Activated naive CD8-positive, alpha-beta T cell treated with anti-CD3 and anti-CD28 coated beads, Interleukin-2, amount 50 U/mL, for 24 hours (primary cell): Measurements from ENCODE around the gene POPDC2.
A peak's percentile ranks its signal among the peaks of the same experiment; 100 is the strongest.

Source experiments
- ATAC-seq: fragments of 150-1000 bp; cut with Tn5 transposase; one replicate; pipeline ENCODE4 v1.10.0; 2021
- DNase-seq: peaks from one replicate; pipeline ENCODE4 v3.0.0; 2021
- H3K27ac Mint-ChIP-seq: one replicate; pipeline ENCODE4 v1.8.0; 2021; ENCODE audit warnings: mild to moderate bottlenecking, mixed read lengths
- H3K27me3 Mint-ChIP-seq: one replicate; pipeline ENCODE4 v1.8.0; 2021; ENCODE audit warnings: mixed read lengths
- H3K36me3 Mint-ChIP-seq: one replicate; pipeline ENCODE4 v1.8.0; 2021; ENCODE audit warnings: low read depth, mixed read lengths
- H3K4me1 Mint-ChIP-seq: one replicate; pipeline ENCODE4 v1.8.0; 2021; ENCODE audit warnings: mixed read lengths
- H3K4me3 Mint-ChIP-seq: one replicate; pipeline ENCODE4 v1.8.0; 2021; ENCODE audit warnings: mild to moderate bottlenecking, moderate library complexity, mixed read lengths
- H3K9me3 Mint-ChIP-seq: one replicate; pipeline ENCODE4 v1.8.0; 2021; ENCODE audit warnings: mixed read lengths

POPDC2 gene

GRCh38 chr3:119624002-119624720, 36.2 kb downstream of the POPDC2 start:
- ATAC-seq = no peak

GRCh38 chr3:119620899-119621298, 39.5 kb downstream of the POPDC2 start:
- Mint-ChIP-seq H3K4me3 (no peak overlapping the region), H3K4me1 (no peaks in the 10 kb centered on the region), H3K36me3 (no peaks in the 10 kb centered on the region), H3K27ac (no peak overlapping the region), H3K27me3 (peaks cover 8% of the 10 kb centered on the region), H3K9me3 (no peaks in the 10 kb centered on the region)
- ATAC-seq = no peak
- no peak for DNase-seq

More at GRCh38 chr3:119624002-119624720, 36.2 kb downstream of the POPDC2 start:
- H3K4me1 Mint-ChIP-seq = peaks cover 28% of the 10 kb centered on the region
- no peak for DNase-seq
- no peak overlapping the region for H3K27ac Mint-ChIP-seq
- H3K9me3 Mint-ChIP-seq = no peaks in the 10 kb centered on the region
- H3K36me3 Mint-ChIP-seq = no peaks in the 10 kb centered on the region
- H3K4me3 Mint-ChIP-seq = no peak overlapping the region
- peaks cover 7% of the 10 kb centered on the region for H3K27me3 Mint-ChIP-seq

DNA sequence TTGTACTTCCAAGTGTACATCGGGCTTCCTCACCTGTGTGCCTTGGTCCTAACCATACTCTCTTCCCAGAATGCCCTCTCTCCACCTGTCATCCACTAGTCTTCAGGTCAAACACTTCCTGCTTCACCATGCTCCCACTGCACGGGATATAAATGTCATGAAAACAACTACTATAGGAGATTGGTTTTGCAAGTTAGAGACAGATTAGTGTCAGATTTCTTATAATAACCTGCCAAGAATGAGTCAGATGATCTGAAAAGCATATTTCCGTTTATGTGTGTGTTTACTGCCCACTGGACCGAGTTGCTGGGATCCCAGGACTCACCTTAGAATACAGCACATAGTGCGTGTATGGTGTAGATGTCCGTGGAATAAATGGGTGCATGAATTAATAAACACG, 41.3 kb downstream of the POPDC2 start:
- no peak overlapping the region for H3K4me3 Mint-ChIP-seq
- no peaks in the 10 kb centered on the region for H3K4me1 Mint-ChIP-seq
- H3K27me3 Mint-ChIP-seq = peaks cover 8% of the 10 kb centered on the region
- no peaks in the 10 kb centered on the region for H3K36me3 Mint-ChIP-seq
- ATAC-seq (no peak), DNase-seq (no peak)
- no peak overlapping the region for H3K27ac Mint-ChIP-seq
- no peaks in the 10 kb centered on the region for H3K9me3 Mint-ChIP-seq

DNA sequence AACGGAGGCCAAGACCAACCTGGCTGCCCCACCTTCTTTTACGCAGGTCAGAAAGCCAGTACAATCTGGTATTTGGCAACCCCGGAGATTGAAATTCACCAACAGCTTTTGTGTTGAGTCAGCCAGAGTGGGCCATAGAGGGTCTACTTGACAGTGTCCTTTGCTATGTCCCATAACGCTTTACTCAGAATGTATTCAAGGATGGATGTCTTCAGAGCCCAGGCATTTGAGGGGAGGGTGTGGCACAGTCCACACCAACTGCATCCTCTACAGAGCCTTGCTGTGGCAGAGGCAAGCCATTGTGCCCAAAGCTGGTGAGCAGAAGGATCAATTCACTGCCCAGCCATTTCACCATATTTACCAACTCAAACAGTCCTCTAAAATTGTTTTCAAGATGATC, 44.3 kb downstream of the POPDC2 start:
- ATAC-seq = no peak
- Mint-ChIP-seq H3K27ac (no peak overlapping the region), H3K36me3 (no peaks in the 10 kb centered on the region), H3K4me3 (no peak overlapping the region), H3K27me3 (peaks cover 17% of the 10 kb centered on the region), H3K4me1 (no peaks in the 10 kb centered on the region), H3K9me3 (no peaks in the 10 kb centered on the region)
- no peak for DNase-seq

DNA sequence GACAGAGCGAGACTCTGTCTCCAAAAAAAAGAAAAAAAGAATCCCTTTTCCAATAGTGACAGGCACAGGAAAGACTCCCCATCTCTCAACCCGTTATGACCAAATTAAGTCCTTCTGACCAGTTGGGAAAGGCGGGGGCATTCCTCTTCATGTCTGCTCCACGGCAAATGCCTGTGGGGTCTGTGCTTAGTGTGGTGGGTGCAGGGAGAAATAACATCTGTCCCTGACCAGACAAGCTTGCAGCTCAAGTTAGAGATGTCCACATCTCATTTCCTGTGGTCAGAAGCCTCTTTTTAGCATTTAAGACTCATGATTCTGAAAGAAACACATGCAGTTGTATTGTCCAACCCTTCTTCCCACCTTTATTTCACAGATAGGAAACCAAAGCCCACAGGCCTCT, 46.5 kb downstream of the POPDC2 start:
- Mint-ChIP-seq H3K9me3 (no peaks in the 10 kb centered on the region), H3K27me3 (peaks cover 28% of the 10 kb centered on the region)

DNA sequence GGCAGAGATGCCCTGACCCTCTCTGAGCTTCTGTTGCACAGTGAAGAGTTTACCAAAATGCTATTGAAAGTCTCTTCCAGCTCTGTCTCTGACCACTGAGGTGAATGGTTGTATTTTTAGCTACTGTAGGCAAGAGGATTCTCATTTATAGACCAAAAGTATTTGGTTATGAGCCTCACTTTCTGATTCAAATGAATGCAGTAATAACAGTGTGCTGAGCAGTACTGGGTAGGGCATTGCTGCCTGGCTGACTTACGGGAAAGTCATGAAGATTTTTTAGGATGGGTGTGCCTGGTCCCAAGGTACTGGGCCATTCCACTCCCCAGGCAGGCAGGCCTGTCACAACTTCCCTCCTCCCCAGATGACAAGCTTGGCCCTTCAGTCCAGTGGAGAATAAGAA, 47.2 kb downstream of the POPDC2 start:
- Mint-ChIP-seq H3K4me3 (no peak overlapping the region), H3K36me3 (no peaks in the 10 kb centered on the region), H3K4me1 (no peaks in the 10 kb centered on the region), H3K9me3 (no peaks in the 10 kb centered on the region), H3K27me3 (peaks cover 27% of the 10 kb centered on the region), H3K27ac (no peak overlapping the region)
- DNase-seq (no peak), ATAC-seq (no peak)

More for the DNA sequence above, 46.5 kb downstream of the POPDC2 start:
- DNase-seq = no peak
- Mint-ChIP-seq H3K36me3 (no peaks in the 10 kb centered on the region), H3K27ac (no peak overlapping the region), H3K4me3 (no peak overlapping the region), H3K4me1 (no peaks in the 10 kb centered on the region)
- no peak for ATAC-seq

DNA sequence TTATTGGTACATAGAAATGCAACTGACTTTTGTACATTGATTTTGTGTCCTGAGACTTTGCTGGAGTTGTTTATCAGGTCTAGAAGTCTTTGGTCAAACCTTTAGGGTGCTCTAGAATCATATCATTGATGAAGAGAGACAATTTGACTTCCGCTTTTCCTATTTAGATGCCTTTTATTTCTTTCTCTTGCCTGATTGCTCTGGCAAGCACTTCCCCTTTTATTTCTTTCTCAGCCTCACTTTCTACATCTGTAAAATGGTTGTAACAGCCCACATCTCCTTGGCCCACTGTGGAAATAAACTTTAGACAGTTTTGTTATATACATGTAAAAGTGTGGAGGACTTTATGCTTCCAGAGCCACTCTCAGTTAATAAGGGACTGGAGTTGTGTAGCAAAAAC, 48.7 kb downstream of the POPDC2 start:
- H3K4me3 Mint-ChIP-seq = no peak overlapping the region
- ATAC-seq = no peak
- no peaks in the 10 kb centered on the region for H3K9me3 Mint-ChIP-seq
- H3K36me3 Mint-ChIP-seq = no peaks in the 10 kb centered on the region
- no peak for DNase-seq
- no peaks in the 10 kb centered on the region for H3K4me1 Mint-ChIP-seq
- H3K27me3 Mint-ChIP-seq = peaks cover 27% of the 10 kb centered on the region
- H3K27ac Mint-ChIP-seq = no peak overlapping the region

DNA sequence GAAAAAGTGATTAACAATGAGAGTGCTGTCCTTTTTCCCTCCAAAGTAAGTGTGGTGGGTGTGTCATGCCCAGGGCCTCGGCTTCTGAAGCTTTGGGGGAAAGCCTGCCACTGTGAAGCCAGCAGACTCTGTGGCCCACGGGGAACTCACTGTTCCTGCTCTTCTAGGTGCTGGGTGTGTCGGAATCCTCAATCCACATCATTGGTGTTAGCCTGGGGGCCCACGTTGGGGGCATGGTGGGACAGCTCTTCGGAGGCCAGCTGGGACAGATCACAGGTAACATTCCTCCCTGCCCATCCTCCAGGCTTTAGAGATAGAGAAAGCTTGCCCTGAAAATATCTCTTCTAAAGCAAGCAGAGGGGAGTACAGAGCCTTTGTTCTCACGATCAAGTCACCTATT, 51.1 kb downstream of the POPDC2 start:
- H3K4me1 Mint-ChIP-seq = peaks cover 7% of the 10 kb centered on the region
- no peak overlapping the region for H3K27ac Mint-ChIP-seq
- peaks cover 27% of the 10 kb centered on the region for H3K27me3 Mint-ChIP-seq
- ATAC-seq (no peak), DNase-seq (no peak)
- H3K4me3 Mint-ChIP-seq = no peak overlapping the region
- no peaks in the 10 kb centered on the region for H3K9me3 Mint-ChIP-seq
- no peaks in the 10 kb centered on the region for H3K36me3 Mint-ChIP-seq

DNA sequence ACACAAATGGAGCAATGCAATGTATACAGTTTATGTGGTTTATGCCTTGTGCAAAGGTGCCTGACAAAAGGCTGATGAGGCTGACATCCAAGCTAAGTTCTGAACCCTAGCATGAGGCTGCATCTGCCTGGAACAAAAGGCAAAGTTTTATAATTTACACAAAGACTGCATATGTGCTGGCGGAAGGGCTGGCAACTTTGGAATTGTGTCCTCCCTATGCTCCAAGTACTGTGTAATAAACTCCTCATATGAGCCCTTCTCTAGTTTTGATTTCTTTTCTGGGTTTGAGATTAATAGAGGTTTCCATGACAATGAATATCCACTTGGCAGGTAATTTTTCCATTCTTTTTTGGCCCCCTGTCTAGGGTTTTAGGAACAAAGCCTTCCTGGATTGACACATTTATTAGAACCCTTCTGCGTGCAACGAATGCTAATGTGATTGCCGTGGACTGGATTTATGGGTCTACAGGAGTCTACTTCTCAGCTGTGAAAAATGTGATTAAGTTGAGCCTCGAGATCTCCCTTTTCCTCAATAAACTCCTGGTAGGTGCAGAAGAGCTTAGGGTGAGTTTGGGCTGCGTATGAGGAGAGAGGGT, 51.9 kb downstream of the POPDC2 start:
- DNase-seq (no peak), ATAC-seq (no peak)
- Mint-ChIP-seq H3K4me1 (peaks cover 8% of the 10 kb centered on the region), H3K27ac (no peak overlapping the region), H3K36me3 (no peaks in the 10 kb centered on the region), H3K27me3 (peaks cover 27% of the 10 kb centered on the region), H3K4me3 (no peak overlapping the region), H3K9me3 (no peaks in the 10 kb centered on the region)

- H3K27me3 Mint-ChIP-seq = peaks cover 11% of the 10 kb centered on the region
- H3K36me3 Mint-ChIP-seq = no peaks in the 10 kb centered on the region
- no peak overlapping the region for H3K4me3 Mint-ChIP-seq
- peaks cover 26% of the 10 kb centered on the region for H3K4me1 Mint-ChIP-seq
- no peak overlapping the region for H3K27ac Mint-ChIP-seq
- H3K9me3 Mint-ChIP-seq = no peaks in the 10 kb centered on the region
- ATAC-seq = peak; percentile 74
- no peak for DNase-seq
These were observed 55.5 kb downstream of the POPDC2 start for GRCh38 chr3:119604878-119605277.

GRCh38 chr3:119602676-119603075, 57.7 kb downstream of the POPDC2 start:
- H3K9me3 Mint-ChIP-seq = no peaks in the 10 kb centered on the region
- peaks cover 46% of the 10 kb centered on the region for H3K4me1 Mint-ChIP-seq
- peaks cover 1% of the 10 kb centered on the region for H3K27me3 Mint-ChIP-seq
- DNase-seq (no peak), ATAC-seq (no peak)
- no peak overlapping the region for H3K4me3 Mint-ChIP-seq
- H3K27ac Mint-ChIP-seq = no peak overlapping the region
- H3K36me3 Mint-ChIP-seq = no peaks in the 10 kb centered on the region

- DNase-seq (peak; percentile 11), ATAC-seq (peak; percentile 81)
- Mint-ChIP-seq H3K27me3 (no peaks in the 10 kb centered on the region), H3K9me3 (no peaks in the 10 kb centered on the region), H3K27ac (peak overlapping the region; percentile 41), H3K4me1 (peaks cover 51% of the 10 kb centered on the region), H3K4me3 (no peak overlapping the region), H3K36me3 (no peaks in the 10 kb centered on the region)
These were observed 59.2 kb downstream of the POPDC2 start for GRCh38 chr3:119601154-119601553.

DNA sequence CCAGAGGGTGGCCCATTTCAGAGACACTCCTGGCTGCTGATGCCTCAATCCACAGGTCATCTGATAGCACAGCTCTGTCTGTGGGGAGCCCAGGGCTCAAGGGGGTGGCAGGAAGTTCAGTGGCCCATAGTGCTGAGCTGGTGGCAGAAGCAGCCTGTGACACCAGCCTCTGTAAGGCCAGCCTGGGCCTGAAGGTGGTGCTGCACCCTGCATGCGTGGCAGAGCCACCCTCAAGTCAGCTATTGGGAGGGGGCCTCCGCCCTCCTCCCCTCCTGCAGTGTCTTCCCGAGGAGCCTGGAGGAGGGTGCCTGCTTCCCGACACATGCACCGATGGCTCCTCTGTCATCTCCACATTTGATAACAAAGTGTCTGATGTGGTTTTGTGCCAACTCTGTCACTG, 59.7 kb downstream of the POPDC2 start:
- H3K4me1 Mint-ChIP-seq = peaks cover 51% of the 10 kb centered on the region
- H3K4me3 Mint-ChIP-seq = no peak overlapping the region
- peak overlapping the region; percentile 41 for H3K27ac Mint-ChIP-seq
- H3K27me3 Mint-ChIP-seq = no peaks in the 10 kb centered on the region
- DNase-seq = peak; percentile 36
- no peaks in the 10 kb centered on the region for H3K9me3 Mint-ChIP-seq
- ATAC-seq = peak; percentile 69
- H3K36me3 Mint-ChIP-seq = no peaks in the 10 kb centered on the region

- H3K27me3 Mint-ChIP-seq = no peaks in the 10 kb centered on the region
- peak overlapping the region; percentile 63 for H3K27ac Mint-ChIP-seq
- H3K4me3 Mint-ChIP-seq = no peak overlapping the region
- H3K9me3 Mint-ChIP-seq = no peaks in the 10 kb centered on the region
- ATAC-seq (no peak), DNase-seq (no peak)
- no peaks in the 10 kb centered on the region for H3K36me3 Mint-ChIP-seq
- peaks cover 46% of the 10 kb centered on the region for H3K4me1 Mint-ChIP-seq
These were observed 60.7 kb downstream of the POPDC2 start for GRCh38 chr3:119599558-119600174.

DNA sequence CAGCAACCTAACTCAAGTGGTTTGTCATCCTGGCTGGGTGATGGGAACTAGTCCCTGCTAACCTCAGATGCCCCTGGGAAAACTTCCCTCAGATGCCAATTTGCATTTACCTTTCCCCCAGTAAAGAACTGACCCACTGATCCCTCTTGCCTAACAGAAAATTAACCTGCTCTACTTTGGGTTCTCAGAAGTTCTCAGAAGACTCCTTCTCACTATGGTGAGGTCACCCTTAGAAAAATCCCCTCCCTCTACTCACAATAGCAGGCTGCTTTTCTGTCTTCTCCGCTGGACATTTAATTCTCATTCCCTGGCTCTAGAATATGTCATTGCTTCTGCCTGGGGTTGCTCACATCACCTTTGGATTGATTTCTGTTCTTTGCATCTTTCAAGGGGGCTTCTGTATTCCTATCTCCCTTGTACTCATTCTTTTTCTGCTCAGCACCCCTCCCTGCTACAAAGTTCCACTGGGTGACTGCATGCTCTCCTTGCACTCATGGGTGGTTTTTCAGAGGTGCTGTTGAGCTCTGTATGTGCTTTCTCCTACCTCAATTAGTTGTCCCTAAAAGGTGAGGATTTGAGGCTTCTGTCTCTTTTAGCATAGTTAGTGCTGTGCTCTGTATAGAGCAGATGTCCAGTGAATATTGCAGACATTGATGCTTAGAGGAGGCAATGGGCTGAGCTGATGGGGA, 61.8 kb downstream of the POPDC2 start:
- ATAC-seq = peak; percentile 26
- peak overlapping the region; percentile 63 for H3K27ac Mint-ChIP-seq
- no peaks in the 10 kb centered on the region for H3K9me3 Mint-ChIP-seq
- DNase-seq = no peak
- H3K4me3 Mint-ChIP-seq = no peak overlapping the region
- H3K36me3 Mint-ChIP-seq = no peaks in the 10 kb centered on the region
- no peaks in the 10 kb centered on the region for H3K27me3 Mint-ChIP-seq
- peaks cover 43% of the 10 kb centered on the region for H3K4me1 Mint-ChIP-seq
